GM13976 (cell line): ENCODE results near the gene ATP6V0E1.

ENCODE experiments used
- DNase-seq: peaks from one replicate; pipeline ENCODE4 v3.0.0; 2012; ENCODE audit warnings: low spot score
- CTCF ChIP-seq: IDR thresholded peaks from 2 replicates; pipeline ENCODE4 v1.5.1; 2012; ENCODE audit warnings: borderline replicate concordance, mild to moderate bottlenecking; ENCODE audit not compliant: insufficient read depth; ENCODE audit errors: extremely low read depth, missing control alignments, control extremely low read depth
- in situ Hi-C: fragments of 300-500 bp; cut with MboI; formaldehyde crosslinking; loops from one replicate; pipeline ENCODE4 v1.12.0; 2022; ENCODE audit warnings: low sequenced_read_pairs, mixed read lengths, inconsistent platforms; ENCODE audit not compliant: unreplicated experiment

The ATP6V0E1 gene

GRCh38 chr5:172954751-172955159, 28.8 kb upstream of the ATP6V0E1 start:
- in situ Hi-C loops: no loop called here
- no peak for DNase-seq
- TF ChIP-seq CTCF: no peak

- in situ Hi-C loops: no loop called here
- DNase-seq: no peak
- no peak for TF ChIP-seq CTCF
These were observed 27.3 kb upstream of the ATP6V0E1 start for GRCh38 chr5:172956228-172956627.

- no peak for DNase-seq
- no peak for TF ChIP-seq CTCF
- in situ Hi-C loops: no loop called here
These were observed 26.6 kb upstream of the ATP6V0E1 start for GRCh38 chr5:172956936-172957335.

GRCh38 chr5:172957458-172957857, 26.1 kb upstream of the ATP6V0E1 start:
- TF ChIP-seq CTCF: no peak
- no peak for DNase-seq

GRCh38 chr5:172958331-172959046, 25.1 kb upstream of the ATP6V0E1 start:
- DNase-seq: peak; percentile 96
- TF ChIP-seq CTCF: no peak
- in situ Hi-C loops: no loop called here

More at GRCh38 chr5:172957458-172957857, 26.1 kb upstream of the ATP6V0E1 start:
- in situ Hi-C loops: no loop called here

GRCh38 chr5:172959824-172960799, 23.5 kb upstream of the ATP6V0E1 start:
- in situ Hi-C loops: no loop called here
- DNase-seq: no peak
- no peak for TF ChIP-seq CTCF
